ENCODE measurements around the gene POLR3K. TPM values are rescaled to one million over a fixed set of nuclear protein-coding genes. Genes with fewer than 3 reads are reported as not detected.
A peak's percentile ranks its signal among the peaks of the same experiment; 100 is the strongest.

Gene POLR3K
- total RNA-seq (ENCODE audit: low replicate concordance): 9.2 and 11.0 TPM in 2 replicates

GRCh38 chr16:53346-54236 lies at the start of gene POLR3K, which contains the start of gene SNRNP25:
Gene POLR3K, minus strand, starts transcription at chr16:53608. Its CDS starts 22 bp downstream, at chr16:53586.
Gene SNRNP25, plus strand, starts transcription at chr16:53828. Its CDS starts 189 bp downstream, at chr16:54017.
- peaks cover 15% of the 10 kb centered on the region for H3F3A ChIP-seq (ENCODE audit: low read depth)
- H2AFZ ChIP-seq (replicated peaks): peak within 1 kb of the TSS; percentile 94
- Mint-ChIP-seq H3K4me3 (peak within 1 kb of the TSS; percentile 92), H3K9me3 (no peaks in the 10 kb centered on the region), H3K27me3 (ENCODE audit: insufficient read depth, low read depth) (peaks cover 3% of the 10 kb centered on the region), H3K4me1 (peaks cover 16% of the 10 kb centered on the region), H3K36me3 (peaks cover 20% of the 10 kb centered on the region), H3K27ac (peak within 1 kb of the TSS; percentile 38)
- peaks cover 14% of the 10 kb centered on the region for H4K20me1 ChIP-seq (ENCODE audit: low read depth)
- TF ChIP-seq EZH2phosphoT487 (IDR thresholded peaks at IDR 0.05): no peak
- TF ChIP-seq, protein P1, sequence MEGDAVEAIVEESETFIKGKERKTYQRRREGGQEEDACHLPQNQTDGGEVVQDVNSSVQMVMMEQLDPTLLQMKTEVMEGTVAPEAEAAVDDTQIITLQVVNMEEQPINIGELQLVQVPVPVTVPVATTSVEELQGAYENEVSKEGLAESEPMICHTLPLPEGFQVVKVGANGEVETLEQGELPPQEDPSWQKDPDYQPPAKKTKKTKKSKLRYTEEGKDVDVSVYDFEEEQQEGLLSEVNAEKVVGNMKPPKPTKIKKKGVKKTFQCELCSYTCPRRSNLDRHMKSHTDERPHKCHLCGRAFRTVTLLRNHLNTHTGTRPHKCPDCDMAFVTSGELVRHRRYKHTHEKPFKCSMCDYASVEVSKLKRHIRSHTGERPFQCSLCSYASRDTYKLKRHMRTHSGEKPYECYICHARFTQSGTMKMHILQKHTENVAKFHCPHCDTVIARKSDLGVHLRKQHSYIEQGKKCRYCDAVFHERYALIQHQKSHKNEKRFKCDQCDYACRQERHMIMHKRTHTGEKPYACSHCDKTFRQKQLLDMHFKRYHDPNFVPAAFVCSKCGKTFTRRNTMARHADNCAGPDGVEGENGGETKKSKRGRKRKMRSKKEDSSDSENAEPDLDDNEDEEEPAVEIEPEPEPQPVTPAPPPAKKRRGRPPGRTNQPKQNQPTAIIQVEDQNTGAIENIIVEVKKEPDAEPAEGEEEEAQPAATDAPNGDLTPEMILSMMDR (IDR thresholded peaks at IDR 0.05): no peak
- no peak for TF ChIP-seq EZH2 (IDR thresholded peaks at IDR 0.05)
- H3K4me3 ChIP-seq: peak within 1 kb of the TSS; percentile 68
- peak within 1 kb of the TSS; percentile 59 for H3K27ac ChIP-seq
- no peaks in the 10 kb centered on the region for H3K9me3 ChIP-seq (ENCODE audit: low read depth)
- no peaks in the 10 kb centered on the region for H3K4me1 ChIP-seq
- H3K4me2 ChIP-seq: peak within 1 kb of the TSS; percentile 85
- H3K9ac ChIP-seq: peak within 1 kb of the TSS; percentile 56
- peak; percentile 98 for DNase-seq (ENCODE audit: low spot score)
- no peaks in the 10 kb centered on the region for H3K36me3 ChIP-seq
- no peaks in the 10 kb centered on the region for H3K27me3 ChIP-seq
- H3K79me2 ChIP-seq (ENCODE audit: low read depth): peaks cover 53% of the 10 kb centered on the region

GRCh38 chr16:102060-102855 lies 48.9 kb upstream of the POLR3K start:
- H3K9ac ChIP-seq: no peak overlapping the region
- Mint-ChIP-seq H3K27me3 (ENCODE audit: insufficient read depth, low read depth) (no peaks in the 10 kb centered on the region), H3K4me1 (peaks cover 4% of the 10 kb centered on the region), H3K9me3 (no peaks in the 10 kb centered on the region), H3K36me3 (peaks cover 2% of the 10 kb centered on the region), H3K4me3 (no peak overlapping the region), H3K27ac (peak overlapping the region; percentile 58)
- H3K4me3 ChIP-seq: no peak overlapping the region
- H3K27me3 ChIP-seq: no peaks in the 10 kb centered on the region
- H3K4me1 ChIP-seq: no peaks in the 10 kb centered on the region
- TF ChIP-seq EZH2phosphoT487 (IDR thresholded peaks at IDR 0.05): no peak
- TF ChIP-seq EZH2 (IDR thresholded peaks at IDR 0.05): no peak
- TF ChIP-seq, protein P1 (IDR thresholded peaks at IDR 0.05): no peak
- H3K4me2 ChIP-seq: no peak overlapping the region
- DNase-seq (ENCODE audit: low spot score): no peak
- no peaks in the 10 kb centered on the region for H3K79me2 ChIP-seq (ENCODE audit: low read depth)
- no peaks in the 10 kb centered on the region for H3K36me3 ChIP-seq
- no peak overlapping the region for H2AFZ ChIP-seq (replicated peaks)
- peaks cover 17% of the 10 kb centered on the region for H4K20me1 ChIP-seq (ENCODE audit: low read depth)
- no peak overlapping the region for H3K27ac ChIP-seq
- no peaks in the 10 kb centered on the region for H3K9me3 ChIP-seq (ENCODE audit: low read depth)
- H3F3A ChIP-seq (ENCODE audit: low read depth): no peaks in the 10 kb centered on the region

DNA sequence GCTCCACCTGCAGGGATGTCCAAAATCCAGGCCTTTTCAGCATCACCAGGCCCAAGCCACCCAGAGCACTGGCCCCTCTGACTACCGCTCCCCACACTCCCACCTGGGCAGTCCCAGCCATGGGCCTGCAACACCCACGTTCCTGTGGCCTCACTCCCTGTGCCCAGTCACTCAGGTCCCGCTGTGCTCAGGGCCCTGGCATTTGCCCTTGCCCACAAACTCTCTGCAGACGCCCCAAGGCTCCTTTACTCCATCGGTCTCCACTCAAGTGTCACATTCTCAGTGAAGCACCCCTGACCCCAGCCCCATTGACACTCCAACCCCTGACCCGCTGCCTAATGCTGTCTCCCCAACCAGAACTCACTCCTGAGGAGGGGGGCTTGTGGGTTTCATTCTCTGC lies 48.2 kb upstream of the POLR3K start:
- Histone ChIP-seq H2AFZ (replicated peaks) (no peak overlapping the region), H3K9me3 (ENCODE audit: low read depth) (no peaks in the 10 kb centered on the region), H3K4me2 (no peak overlapping the region), H3K36me3 (no peaks in the 10 kb centered on the region), H4K20me1 (ENCODE audit: low read depth) (peaks cover 16% of the 10 kb centered on the region), H3K27ac (no peak overlapping the region), H3K79me2 (ENCODE audit: low read depth) (no peaks in the 10 kb centered on the region), H3K27me3 (no peaks in the 10 kb centered on the region), H3K4me1 (no peaks in the 10 kb centered on the region), H3K9ac (no peak overlapping the region), H3F3A (ENCODE audit: low read depth) (peaks cover under 1% of the 10 kb centered on the region), H3K4me3 (no peak overlapping the region)
- no peak for DNase-seq (ENCODE audit: low spot score)
- H3K4me1 Mint-ChIP-seq: no peaks in the 10 kb centered on the region
- no peak overlapping the region for H3K4me3 Mint-ChIP-seq
- no peak for TF ChIP-seq EZH2phosphoT487 (IDR thresholded peaks at IDR 0.05)
- TF ChIP-seq, protein P1 (IDR thresholded peaks at IDR 0.05): no peak
- peaks cover 2% of the 10 kb centered on the region for H3K27me3 Mint-ChIP-seq (ENCODE audit: insufficient read depth, low read depth)
- peaks cover 2% of the 10 kb centered on the region for H3K36me3 Mint-ChIP-seq
- H3K9me3 Mint-ChIP-seq: no peaks in the 10 kb centered on the region
- H3K27ac Mint-ChIP-seq: peak overlapping the region; percentile 58

Data from neural progenitor cell (in vitro differentiated cells).